ENCODE results near the gene CFAP54. TPM values are rescaled to one million over a fixed set of nuclear protein-coding genes. Genes with fewer than 3 reads are reported as not detected.

Gene CFAP54
- total and polyA plus RNA-seq, 2 of the 4 experiments (the other 2 are of a cell fraction), result 0.18 to 0.41 TPM

DNA sequence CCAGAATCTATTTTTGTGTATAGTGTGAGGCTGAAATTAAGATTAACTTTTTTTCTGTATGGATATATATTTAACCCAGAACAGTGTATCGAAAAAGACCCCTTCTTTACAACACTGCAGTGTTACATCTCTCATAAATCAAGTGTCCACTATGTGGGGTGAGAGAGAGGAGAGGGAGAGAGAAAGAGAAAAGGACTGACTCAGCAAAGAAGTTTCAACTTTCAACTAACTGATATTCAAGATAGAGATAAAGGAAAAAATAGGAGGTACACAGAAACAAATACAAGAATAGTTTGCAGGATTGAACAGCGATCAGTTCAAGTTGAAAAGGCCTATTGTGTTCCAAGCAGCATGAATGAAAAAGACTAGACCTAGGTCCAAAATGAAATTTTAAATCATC is 291.0 kb downstream of the CFAP54 start:
- Histone ChIP-seq H3K4me3 (ENCODE audit: insufficient read depth, low read depth, low read length) (no peak overlapping the region), H2BK20ac (ENCODE audit: low read depth, low read length) (no peak overlapping the region), H3K9me1 (ENCODE audit: insufficient read depth, low read length) (no peaks in the 10 kb centered on the region), H2AFZ (replicated peaks; ENCODE audit: low read length, poor library complexity) (no peak overlapping the region), H2BK120ac (ENCODE audit: low read depth, low read length) (no peak overlapping the region), H3K36me3 (ENCODE audit: control insufficient read depth, insufficient read depth, low read length) (no peaks in the 10 kb centered on the region), H4K5ac (ENCODE audit: low read depth, low read length) (no peak overlapping the region), H3K23ac (ENCODE audit: low read depth, low read length) (no peak overlapping the region), H3K9me3 (ENCODE audit: control insufficient read depth, insufficient read depth, low read length) (no peaks in the 10 kb centered on the region), H2AK5ac (ENCODE audit: low read depth, low read length) (no peak overlapping the region), H4K91ac (ENCODE audit: insufficient read depth, low read depth, low read length) (no peak overlapping the region), H3K4me2 (ENCODE audit: low read depth, low read length) (no peak overlapping the region), H3K14ac (replicated peaks; ENCODE audit: low read depth, low read length) (no peak overlapping the region), H3K27me3 (ENCODE audit: control insufficient read depth, insufficient read depth, low read length) (no peaks in the 10 kb centered on the region; the same call in 1 of the 2 replicates), H3K18ac (ENCODE audit: low read depth, low read length) (no peak overlapping the region), H3K4me1 (ENCODE audit: control insufficient read depth, insufficient read depth, low read length) (no peaks in the 10 kb centered on the region), H4K8ac (ENCODE audit: low read depth in 2 of 2, low read length in 2 of 2) (no peak overlapping the region), H3K27ac (ENCODE audit: insufficient read depth, low read length) (no peak overlapping the region), H3K79me1 (ENCODE audit: low read depth in 1 of 2, low read length in 2 of 2) (no peaks in the 10 kb centered on the region), H3K4ac (ENCODE audit: low read depth, low read length) (no peak overlapping the region), H3K56ac (ENCODE audit: extremely low read depth, insufficient read depth, low read length) (no peak overlapping the region), H3K9ac (ENCODE audit: low read depth, low read length) (no peak overlapping the region), H4K20me1 (ENCODE audit: insufficient read depth, low read length) (no peaks in the 10 kb centered on the region), H2BK5ac (ENCODE audit: low read depth, low read length, poor library complexity, severe bottlenecking) (no peak overlapping the region), H2BK15ac (ENCODE audit: low read depth, low read length) (no peak overlapping the region), H2AK9ac (replicated peaks; ENCODE audit: low read depth, low read length, poor library complexity) (no peak overlapping the region)
- POLR2A ChIA-PET (ENCODE audit: unreplicated experiment), result no interaction called here
- DNase-seq (no peak), ATAC-seq (ENCODE audit: low read depth) (no peak)
- BruUV-seq (replicated peaks), result no TSS peak
- dilution Hi-C loops (cut with HindIII; ENCODE audit: low sequenced_read_pairs, unreplicated experiment) (no loop called here), intact Hi-C loops (cut with micrococcal nuclease) (no loop called here), in situ Hi-C loops (cut with MboI; ENCODE audit: low sequenced_read_pairs) (no loop called here)
- CTCF ChIA-PET, result no interaction called here
- TF ChIP-seq FOS (IDR thresholded peaks at IDR 0.05; ENCODE audit: low read depth, low read length) (no peak), RFX5 (IDR thresholded peaks at IDR 0.05; ENCODE audit: low read depth, low read length) (no peak), MAFK (IDR thresholded peaks at IDR 0.05; ENCODE audit: low read depth, low read length) (peak; percentile 80)
- no CpG with 5 or more reads among the region's 2 CpGs for WGBS, 2 experiments (ENCODE audit: extremely low coverage in 2 of 2, insufficient read length in 1 of 2)

Data from IMR-90 (cell line).